Measurements from ENCODE around the gene KIAA0586. TPM values are rescaled to one million over a fixed set of nuclear protein-coding genes. Genes with fewer than 3 reads are reported as not detected.

KIAA0586 gene
- polyA plus RNA-seq, 1 experiment, result 9.4 TPM

DNA sequence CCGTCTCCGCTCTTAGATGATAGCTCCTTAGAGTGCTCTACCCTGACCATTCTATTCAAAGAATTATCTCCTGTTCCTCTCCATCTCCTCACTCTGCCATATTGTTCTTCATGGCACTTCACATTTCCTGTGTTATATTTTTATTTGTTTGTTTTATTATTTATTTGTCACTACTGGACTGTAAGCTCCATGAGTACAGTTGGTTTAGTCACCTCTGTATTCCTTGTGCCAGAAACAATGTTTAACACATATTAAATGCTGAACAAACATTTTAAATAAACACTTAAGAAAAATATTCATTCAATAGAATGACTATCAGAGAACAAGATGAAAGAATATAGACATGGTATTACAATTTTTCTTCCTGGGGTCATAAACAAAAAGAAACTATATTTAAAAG, 35.6 kb downstream of the KIAA0586 start:
- TF ChIP-seq CTCF (IDR thresholded peaks at IDR 0.05; ENCODE audit: insufficient read depth, low read depth, low read length), result no peak
- Histone ChIP-seq H3K27me3 (ENCODE audit: control insufficient read depth, insufficient read depth, low read length) (no peaks in the 10 kb centered on the region), H3K36me3 (ENCODE audit: control insufficient read depth, insufficient read depth, low read length) (no peaks in the 10 kb centered on the region; the same call in 1 of the 2 replicates), H3K4me3 (ENCODE audit: low read depth, low read length) (no peak overlapping the region)
- CTCF ChIA-PET, result interaction anchor here (0.8 kb wide), 1 partner anchor 19 kb away, joined by 3 read pairs; no protein-coding TSS in a partner anchor
- POLR2A ChIA-PET, result no interaction called here
- DNase-seq (ENCODE audit: low read depth), result no peak

GRCh38 chr14:58464652-58465051, 37.1 kb downstream of the KIAA0586 start:
- no peaks in the 10 kb centered on the region; the same call in 1 of the 2 replicates for H3K36me3 ChIP-seq (ENCODE audit: control insufficient read depth, insufficient read depth, low read length)
- no peak for DNase-seq (ENCODE audit: low read depth)
- ChIA-PET POLR2A (no interaction called here), CTCF (no interaction called here)
- H3K4me3 ChIP-seq (ENCODE audit: low read depth, low read length), result no peak overlapping the region
- TF ChIP-seq CTCF (IDR thresholded peaks at IDR 0.05; ENCODE audit: insufficient read depth, low read depth, low read length), result no peak
- H3K27me3 ChIP-seq (ENCODE audit: control insufficient read depth, insufficient read depth, low read length), result no peaks in the 10 kb centered on the region

GRCh38 chr14:58465421-58465820, 37.9 kb downstream of the KIAA0586 start:
- no peak for DNase-seq (ENCODE audit: low read depth)
- Histone ChIP-seq H3K4me3 (ENCODE audit: low read depth, low read length) (no peak overlapping the region), H3K27me3 (ENCODE audit: control insufficient read depth, insufficient read depth, low read length) (no peaks in the 10 kb centered on the region), H3K36me3 (ENCODE audit: control insufficient read depth, insufficient read depth, low read length) (no peaks in the 10 kb centered on the region; the same call in 1 of the 2 replicates)
- TF ChIP-seq CTCF (IDR thresholded peaks at IDR 0.05; ENCODE audit: insufficient read depth, low read depth, low read length), result no peak
- POLR2A ChIA-PET, result no interaction called here
- CTCF ChIA-PET, result no interaction called here

DNA sequence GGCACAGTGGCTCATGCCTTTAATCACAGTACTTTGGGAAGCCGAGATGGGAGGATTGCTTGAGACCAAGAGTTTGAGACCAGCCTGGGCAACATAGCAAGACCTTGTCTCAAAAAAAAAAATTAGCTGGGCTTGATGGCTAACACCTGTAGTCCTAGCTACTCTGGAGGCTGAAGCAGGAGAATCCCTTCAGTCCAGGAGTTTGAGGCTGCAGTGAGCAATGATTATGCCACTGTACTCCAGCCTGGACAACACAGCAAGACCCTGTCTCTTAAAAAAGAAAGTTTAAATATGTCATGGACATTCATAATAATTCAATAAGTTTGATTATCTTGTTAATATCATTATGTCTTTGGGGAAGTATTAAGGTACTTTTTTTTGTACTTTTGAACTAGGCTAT, 38.9 kb downstream of the KIAA0586 start:
- POLR2A ChIA-PET, result interaction anchor here (0.6 kb wide), 1 partner anchor 90 kb away, joined by 5 read pairs; no protein-coding TSS in a partner anchor
- no peak for DNase-seq (ENCODE audit: low read depth)
- no peak for TF ChIP-seq CTCF (IDR thresholded peaks at IDR 0.05; ENCODE audit: insufficient read depth, low read depth, low read length)
- Histone ChIP-seq H3K27me3 (ENCODE audit: control insufficient read depth, insufficient read depth, low read length) (no peaks in the 10 kb centered on the region), H3K36me3 (ENCODE audit: control insufficient read depth, insufficient read depth, low read length) (no peaks in the 10 kb centered on the region; the same call in 1 of the 2 replicates), H3K4me3 (ENCODE audit: low read depth, low read length) (no peak overlapping the region)
- CTCF ChIA-PET, result interaction anchor here (1.2 kb wide), 1 partner anchor 35 kb away, joined by 6 read pairs; no protein-coding TSS in a partner anchor

DNA sequence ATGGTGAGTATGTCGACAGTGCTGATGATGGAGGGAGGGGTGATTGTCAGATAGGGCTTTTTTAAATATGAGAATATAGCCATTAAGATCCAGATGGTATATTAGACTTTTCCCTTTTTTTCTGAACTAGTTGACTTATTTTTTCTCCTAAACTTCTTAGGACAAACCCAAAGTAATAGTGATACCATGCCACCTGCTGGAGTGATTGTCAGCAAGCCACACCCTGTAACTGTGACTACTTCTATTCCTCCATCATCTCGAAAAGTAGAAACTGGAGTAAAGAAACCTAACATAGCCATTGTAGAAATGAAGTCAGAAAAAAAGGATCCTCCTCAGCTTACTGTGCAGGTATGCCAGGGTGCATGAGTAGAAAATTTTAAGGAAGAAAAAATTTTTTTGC, 40.1 kb downstream of the KIAA0586 start:
- POLR2A ChIA-PET, result no interaction called here
- Histone ChIP-seq H3K27me3 (ENCODE audit: control insufficient read depth, insufficient read depth, low read length) (no peaks in the 10 kb centered on the region), H3K4me3 (ENCODE audit: low read depth, low read length) (no peak overlapping the region), H3K36me3 (ENCODE audit: control insufficient read depth, insufficient read depth, low read length) (no peaks in the 10 kb centered on the region; the same call in 1 of the 2 replicates)
- CTCF ChIA-PET, result interaction anchor here (0.6 kb wide), 2 partner anchors 26 to 27 kb away, joined by 3 to 4 read pairs; no protein-coding TSS in a partner anchor
- no peak for DNase-seq (ENCODE audit: low read depth)
- TF ChIP-seq CTCF (IDR thresholded peaks at IDR 0.05; ENCODE audit: insufficient read depth, low read depth, low read length), result no peak
